ENCODE measurements around the gene BACH2.

DNA sequence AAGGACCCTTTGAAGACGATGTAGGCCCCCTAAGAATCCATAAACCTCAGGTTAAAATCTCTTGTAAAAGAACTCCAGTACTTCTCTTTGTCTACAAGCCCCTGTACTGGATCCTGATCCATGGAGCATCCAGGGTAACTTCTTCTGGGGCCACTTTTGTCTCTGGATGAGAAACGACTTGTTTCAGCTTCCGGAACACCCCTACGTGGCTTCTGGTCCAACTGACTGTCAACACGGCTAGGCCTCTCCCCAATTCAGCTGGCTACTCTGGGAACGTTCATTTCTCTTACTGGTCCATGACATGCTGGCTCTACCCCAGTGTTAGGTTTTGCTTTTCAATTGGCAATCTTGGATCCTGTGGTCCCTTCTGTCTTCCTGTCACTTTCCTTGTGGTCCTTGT lies 198.0 kb downstream of the BACH2 start:
- TF ChIP-seq, protein P1, sequence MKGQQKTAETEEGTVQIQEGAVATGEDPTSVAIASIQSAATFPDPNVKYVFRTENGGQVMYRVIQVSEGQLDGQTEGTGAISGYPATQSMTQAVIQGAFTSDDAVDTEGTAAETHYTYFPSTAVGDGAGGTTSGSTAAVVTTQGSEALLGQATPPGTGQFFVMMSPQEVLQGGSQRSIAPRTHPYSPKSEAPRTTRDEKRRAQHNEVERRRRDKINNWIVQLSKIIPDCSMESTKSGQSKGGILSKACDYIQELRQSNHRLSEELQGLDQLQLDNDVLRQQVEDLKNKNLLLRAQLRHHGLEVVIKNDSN (IDR thresholded peaks at IDR 0.05; ENCODE audit: borderline replicate concordance, low read depth) = no peak
- TF ChIP-seq YY1 (IDR thresholded peaks at IDR 0.05; ENCODE audit: low read depth) (no peak), SIN3A (IDR thresholded peaks at IDR 0.05; ENCODE audit: borderline replicate concordance, low read depth, low read length) (no peak), FOXJ3 (CRISPR knock-in tag; IDR thresholded peaks at IDR 0.05) (no peak), GATA2 (CRISPR knock-in tag; IDR thresholded peaks at IDR 0.05) (no peak), SMC3 (IDR thresholded peaks at IDR 0.05; ENCODE audit: low read depth, low read length) (no peak), JUND (IDR thresholded peaks at IDR 0.05) (no peak)
- TF ChIP-seq, protein P2, sequence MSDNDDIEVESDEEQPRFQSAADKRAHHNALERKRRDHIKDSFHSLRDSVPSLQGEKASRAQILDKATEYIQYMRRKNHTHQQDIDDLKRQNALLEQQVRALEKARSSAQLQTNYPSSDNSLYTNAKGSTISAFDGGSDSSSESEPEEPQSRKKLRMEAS (IDR thresholded peaks at IDR 0.05; ENCODE audit: low read depth) = no peak

All from SK-N-SH (cell line).